ENCODE data around the gene FAM50B. TPM values are rescaled to one million over a fixed set of nuclear protein-coding genes. Genes with fewer than 3 reads are reported as not detected.

Gene FAM50B
- total RNA-seq, 2 experiments from 2014 or later, result 5.2 to 6.0 TPM

DNA sequence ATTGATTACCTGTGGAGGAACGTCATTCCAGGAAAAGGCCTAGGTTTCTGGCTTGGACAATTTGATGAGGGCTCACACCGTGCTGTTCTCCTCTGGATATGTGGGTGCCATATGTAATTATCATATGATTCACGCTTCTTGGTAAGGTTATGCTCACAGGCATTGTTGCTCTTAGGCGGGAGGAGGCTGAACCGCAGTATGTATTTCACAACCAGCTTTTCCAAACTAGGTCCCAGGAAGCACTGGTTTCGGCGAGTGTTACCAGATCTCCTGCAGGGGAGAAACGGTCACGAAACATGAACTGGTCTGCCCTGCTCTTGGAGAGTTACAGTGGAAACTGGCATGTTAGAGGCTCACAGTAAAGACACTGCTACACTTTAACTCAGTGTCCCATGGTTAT, 793 bp upstream of the FAM50B start:
- peak overlapping the region; percentile 60 for H3K4me3 Mint-ChIP-seq
- peaks cover 2% of the 10 kb centered on the region for H3K9me3 Mint-ChIP-seq
- H3K36me3 Mint-ChIP-seq (ENCODE audit: low read depth), result peaks cover 7% of the 10 kb centered on the region
- no peaks in the 10 kb centered on the region for H3K27me3 Mint-ChIP-seq
- TF ChIP-seq, protein P1, sequence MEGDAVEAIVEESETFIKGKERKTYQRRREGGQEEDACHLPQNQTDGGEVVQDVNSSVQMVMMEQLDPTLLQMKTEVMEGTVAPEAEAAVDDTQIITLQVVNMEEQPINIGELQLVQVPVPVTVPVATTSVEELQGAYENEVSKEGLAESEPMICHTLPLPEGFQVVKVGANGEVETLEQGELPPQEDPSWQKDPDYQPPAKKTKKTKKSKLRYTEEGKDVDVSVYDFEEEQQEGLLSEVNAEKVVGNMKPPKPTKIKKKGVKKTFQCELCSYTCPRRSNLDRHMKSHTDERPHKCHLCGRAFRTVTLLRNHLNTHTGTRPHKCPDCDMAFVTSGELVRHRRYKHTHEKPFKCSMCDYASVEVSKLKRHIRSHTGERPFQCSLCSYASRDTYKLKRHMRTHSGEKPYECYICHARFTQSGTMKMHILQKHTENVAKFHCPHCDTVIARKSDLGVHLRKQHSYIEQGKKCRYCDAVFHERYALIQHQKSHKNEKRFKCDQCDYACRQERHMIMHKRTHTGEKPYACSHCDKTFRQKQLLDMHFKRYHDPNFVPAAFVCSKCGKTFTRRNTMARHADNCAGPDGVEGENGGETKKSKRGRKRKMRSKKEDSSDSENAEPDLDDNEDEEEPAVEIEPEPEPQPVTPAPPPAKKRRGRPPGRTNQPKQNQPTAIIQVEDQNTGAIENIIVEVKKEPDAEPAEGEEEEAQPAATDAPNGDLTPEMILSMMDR (IDR thresholded peaks at IDR 0.05), result no peak
- CTCF ChIA-PET, result interaction anchor here (0.6 to 5.4 kb wide), 38 partner anchors 7 to 470 kb away, joined by 3 to 33 read pairs (median 4); a partner anchor contains a TSS
- peaks cover 20% of the 10 kb centered on the region for H3K4me1 Mint-ChIP-seq (ENCODE audit: low read depth)
- intact Hi-C loops (cut with micrococcal nuclease), result no loop called here
- POLR2A ChIA-PET, result interaction anchor here (1.0 to 1.4 kb wide), 4 partner anchors 9 to 171 kb away, joined by 3 to 11 read pairs (median 4); no protein-coding TSS in a partner anchor
- ATAC-seq (no peak), DNase-seq (no peak)
- H3K27ac Mint-ChIP-seq, result peak overlapping the region; percentile 72

DNA sequence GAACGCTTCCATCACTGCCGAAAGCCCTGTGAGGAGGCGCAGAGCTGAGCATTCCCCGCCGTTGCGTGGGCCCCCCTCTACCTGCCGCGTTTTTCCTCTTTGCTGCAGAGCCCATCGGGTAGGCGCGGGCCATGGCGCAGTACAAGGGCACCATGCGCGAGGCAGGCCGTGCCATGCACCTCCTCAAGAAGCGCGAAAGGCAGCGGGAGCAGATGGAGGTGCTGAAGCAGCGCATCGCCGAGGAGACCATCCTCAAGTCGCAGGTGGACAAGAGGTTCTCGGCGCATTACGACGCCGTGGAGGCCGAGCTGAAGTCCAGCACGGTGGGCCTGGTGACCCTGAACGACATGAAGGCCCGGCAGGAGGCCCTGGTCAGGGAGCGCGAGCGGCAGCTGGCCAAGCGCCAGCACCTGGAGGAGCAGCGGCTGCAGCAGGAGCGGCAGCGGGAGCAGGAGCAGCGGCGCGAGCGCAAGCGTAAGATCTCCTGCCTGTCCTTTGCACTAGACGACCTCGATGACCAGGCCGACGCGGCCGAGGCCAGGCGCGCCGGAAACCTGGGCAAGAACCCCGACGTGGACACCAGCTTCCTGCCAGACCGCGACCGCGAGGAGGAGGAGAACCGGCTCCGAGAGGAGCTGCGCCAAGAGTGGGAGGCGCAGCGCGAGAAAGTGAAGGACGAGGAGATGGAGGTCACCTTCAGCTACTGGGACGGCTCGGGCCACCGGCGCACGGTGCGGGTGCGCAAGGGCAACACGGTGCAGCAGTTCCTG, 693 bp downstream of the FAM50B start:
- DNase-seq (no peak), ATAC-seq (no peak)
- H3K36me3 Mint-ChIP-seq (ENCODE audit: low read depth), result peaks cover 7% of the 10 kb centered on the region
- peak overlapping the region; percentile 70 for H3K4me3 Mint-ChIP-seq
- CTCF ChIA-PET, result interaction anchor here (0.8 to 5.4 kb wide), 28 partner anchors 9 to 288 kb away, joined by 3 to 33 read pairs (median 6); a partner anchor contains a TSS
- peak overlapping the region; percentile 76 for H3K27ac Mint-ChIP-seq
- intact Hi-C loops (cut with micrococcal nuclease), result no loop called here
- TF ChIP-seq, protein P1 (IDR thresholded peaks at IDR 0.05), result no peak
- no peaks in the 10 kb centered on the region for H3K27me3 Mint-ChIP-seq
- POLR2A ChIA-PET, result interaction anchor here (1.0 to 1.4 kb wide), 4 partner anchors 17 to 591 kb away, joined by 3 to 11 read pairs (median 4); partner anchors contain the start of gene PSMG4
- H3K9me3 Mint-ChIP-seq, result peaks cover 2% of the 10 kb centered on the region
- peaks cover 20% of the 10 kb centered on the region for H3K4me1 Mint-ChIP-seq (ENCODE audit: low read depth)

DNA sequence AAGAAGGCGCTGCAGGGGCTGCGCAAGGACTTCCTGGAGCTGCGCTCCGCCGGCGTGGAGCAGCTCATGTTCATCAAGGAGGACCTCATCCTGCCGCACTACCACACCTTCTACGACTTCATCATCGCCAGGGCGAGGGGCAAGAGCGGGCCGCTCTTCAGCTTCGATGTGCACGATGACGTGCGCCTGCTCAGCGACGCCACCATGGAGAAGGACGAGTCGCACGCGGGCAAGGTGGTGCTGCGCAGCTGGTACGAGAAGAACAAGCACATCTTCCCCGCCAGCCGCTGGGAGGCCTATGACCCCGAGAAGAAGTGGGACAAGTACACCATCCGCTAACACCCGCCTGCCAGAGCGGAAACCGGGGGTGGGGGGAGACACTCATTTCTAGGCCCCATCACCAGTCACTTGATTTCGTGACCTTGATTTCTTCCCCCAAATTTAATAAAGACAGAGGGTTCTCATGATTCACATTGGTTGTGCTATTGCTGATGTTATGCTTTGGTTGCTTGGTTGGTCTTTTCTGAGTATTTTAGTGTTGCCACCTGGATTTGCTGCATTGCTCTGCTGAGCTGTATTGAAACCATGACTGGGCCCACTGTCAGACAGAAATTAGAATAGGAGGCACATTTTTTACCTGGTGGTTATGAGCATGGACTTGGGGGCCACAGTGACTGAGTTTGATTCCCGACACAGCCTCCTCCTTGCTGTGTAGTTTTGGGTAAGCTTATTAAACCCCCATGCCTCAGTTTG, 1.5 kb downstream of the FAM50B start:
- TF ChIP-seq, protein P1 (IDR thresholded peaks at IDR 0.05), result no peak
- Mint-ChIP-seq H3K27me3 (no peaks in the 10 kb centered on the region), H3K4me1 (ENCODE audit: low read depth) (peaks cover 20% of the 10 kb centered on the region), H3K4me3 (peak overlapping the region; percentile 21), H3K27ac (peak overlapping the region; percentile 42), H3K36me3 (ENCODE audit: low read depth) (peaks cover 7% of the 10 kb centered on the region), H3K9me3 (peaks cover 2% of the 10 kb centered on the region)
- ChIA-PET POLR2A (no interaction called here), CTCF (interaction anchor here (0.8 to 5.4 kb wide), 13 partner anchors 10 to 170 kb away, joined by 3 to 33 read pairs (median 6); a partner anchor contains a TSS)
- DNase-seq (peak; percentile 60), ATAC-seq (peak; percentile 32)
- intact Hi-C loops (cut with micrococcal nuclease), result no loop called here

DNA sequence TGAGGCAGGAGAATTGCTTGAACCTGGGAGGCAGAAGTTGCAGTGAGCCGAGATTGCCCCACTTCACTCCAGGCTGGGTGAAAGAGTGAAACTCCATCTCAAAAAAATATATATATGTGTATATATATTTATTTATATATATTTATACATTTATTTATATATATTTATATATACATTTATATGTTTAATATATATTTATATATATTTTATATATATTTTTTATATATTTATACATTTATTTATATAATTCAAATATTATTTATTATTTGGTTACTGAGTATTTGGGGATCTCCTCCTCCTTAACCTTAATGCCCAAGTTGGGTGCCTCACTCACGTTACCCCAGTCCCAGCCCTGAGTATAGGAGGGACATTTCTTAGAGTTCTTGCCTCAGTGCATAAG, 2.7 kb downstream of the FAM50B start:
- Mint-ChIP-seq H3K36me3 (ENCODE audit: low read depth) (peaks cover 7% of the 10 kb centered on the region), H3K27me3 (no peaks in the 10 kb centered on the region), H3K4me1 (ENCODE audit: low read depth) (peaks cover 20% of the 10 kb centered on the region), H3K9me3 (peaks cover 2% of the 10 kb centered on the region), H3K4me3 (no peak overlapping the region), H3K27ac (no peak overlapping the region)
- TF ChIP-seq, protein P1 (IDR thresholded peaks at IDR 0.05), result no peak
- POLR2A ChIA-PET, result no interaction called here
- intact Hi-C loops (cut with micrococcal nuclease), result no loop called here
- DNase-seq, result no peak
- ATAC-seq, result no peak
- CTCF ChIA-PET, result interaction anchor here (1.8 kb wide), 1 partner anchor 81 kb away, joined by 6 read pairs; no protein-coding TSS in a partner anchor
